ENCODE data around the gene SLC34A3.

Gene SLC34A3

GRCh38 chr9:137278721-137279711 is 48.3 kb downstream of the SLC34A3 start:
- no peak for DNase-seq

GRCh38 chr9:137279741-137280473 is 49.2 kb downstream of the SLC34A3 start:
- DNase-seq = no peak

GRCh38 chr9:137280474-137281344 is 50.0 kb downstream of the SLC34A3 start:
- no peak for DNase-seq

- DNase-seq = no peak
Measured at GRCh38 chr9:137281345-137282116, 50.8 kb downstream of the SLC34A3 start.
